Ascending aorta (tissue), 2 donors: Measurements from ENCODE around the gene PRPF19. TPM values are rescaled to one million over a fixed set of nuclear protein-coding genes. Genes with fewer than 3 reads are reported as not detected.
A peak's percentile ranks its signal among the peaks of the same experiment; 100 is the strongest.

Experiments
- DNase-seq, 2 donors: peaks; one replicate each; pipeline ENCODE4 v3.0.0-alpha.2; 2019; ENCODE audit warnings: low spot score in 2 of 2
- H3K27ac ChIP-seq, 2 donors: fragments of 200-600 bp; sonication (generic); one replicate each; pipeline ENCODE4 v1.5.1; 2016 to 2017; ENCODE audit warnings: mild to moderate bottlenecking in 1 of 2
- H3K27me3 ChIP-seq: fragments of 200-600 bp; sonication (generic); one replicate; pipeline ENCODE4 v1.5.1; 2017
- H3K36me3 ChIP-seq, 2 donors: fragments of 200-600 bp; sonication (generic); one replicate each; pipeline ENCODE4 v1.5.1; 2016
- H3K4me1 ChIP-seq, 2 donors: fragments of 200-600 bp; sonication (generic); one replicate each; pipeline ENCODE4 v1.5.1; 2016 to 2017; ENCODE audit warnings: mild to moderate bottlenecking in 1 of 2
- H3K4me3 ChIP-seq, 2 donors: fragments of 200-600 bp; sonication (generic); one replicate each; pipeline ENCODE4 v1.5.1; 2016 to 2017; ENCODE audit warnings: mild to moderate bottlenecking in 1 of 2
- H3K9me3 ChIP-seq, 2 donors: fragments of 200-600 bp; sonication (generic); one replicate each; pipeline ENCODE4 v1.5.1; 2016
- intact Hi-C: fragments of 100-400 bp; cut with DNase I; formaldehyde crosslinking; loops from one replicate; pipeline ENCODE4 v1.15.1; 2023
- total RNA-seq: library from RNA; depleted of rRNA; stranded (reverse); fragments of >200 nt; gene quantifications from one replicate; pipeline ENCODE4 v1.1.0, GENCODE V29; 2016
- TF ChIP-seq, protein P1 (sequence below), 3 experiments: fragments of 200-600 bp in 2 of 3; fragments of 450-650 bp in 1 of 3; sonication (generic) in 2 of 3; IDR thresholded peaks; one replicate each; pipeline ENCODE4 v1.5.1; 2016 to 2019; ENCODE audit warnings: antibody characterized with exemption in 3 of 3, mild to moderate bottlenecking in 1 of 3, moderate library complexity in 1 of 3

Gene PRPF19
- total RNA-seq, 1 donor from 2014 or later, result 61.6 TPM

DNA sequence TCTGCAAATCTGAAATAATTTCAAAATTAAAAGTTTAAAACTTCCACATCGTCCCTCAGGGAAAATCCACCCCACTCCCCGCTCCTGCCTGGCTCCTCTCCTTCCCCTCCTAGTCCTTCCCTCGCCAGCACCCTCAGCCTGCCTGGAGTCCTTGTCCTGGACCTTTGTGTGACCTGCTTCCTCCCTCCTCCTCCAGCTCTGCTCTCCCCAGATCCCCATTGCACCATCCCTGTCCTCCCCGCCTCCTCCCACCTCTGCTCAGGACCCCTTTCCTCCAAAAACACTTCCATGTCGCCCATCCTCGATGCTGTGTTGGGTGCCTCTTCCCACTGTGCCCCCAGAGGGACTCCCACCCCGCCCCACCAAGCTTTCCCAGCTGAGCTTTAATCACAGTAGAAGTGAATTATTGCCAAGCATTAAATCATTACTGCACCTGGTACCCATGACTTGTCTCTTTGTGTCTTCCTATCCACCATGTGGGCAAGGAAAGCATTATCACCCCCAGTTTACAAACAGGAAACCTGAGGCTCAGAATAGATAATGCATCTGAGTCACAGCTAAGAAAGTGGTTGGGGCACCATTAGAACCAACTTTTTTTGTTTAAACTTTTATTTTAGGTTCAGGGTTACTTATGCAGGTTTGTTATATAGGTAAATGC lies 41.4 kb downstream of the PRPF19 start:
- no peak overlapping the region for H3K4me3 ChIP-seq
- H3K4me1 ChIP-seq, result no peaks in the 10 kb centered on the region
- no peak overlapping the region for H3K27ac ChIP-seq
- H3K9me3 ChIP-seq, result no peaks in the 10 kb centered on the region
- H3K27me3 ChIP-seq, result no peaks in the 10 kb centered on the region
- peak in 1 of 2 donors; percentile 37 for DNase-seq
- intact Hi-C loops, result no loop called here
- TF ChIP-seq, protein P1, sequence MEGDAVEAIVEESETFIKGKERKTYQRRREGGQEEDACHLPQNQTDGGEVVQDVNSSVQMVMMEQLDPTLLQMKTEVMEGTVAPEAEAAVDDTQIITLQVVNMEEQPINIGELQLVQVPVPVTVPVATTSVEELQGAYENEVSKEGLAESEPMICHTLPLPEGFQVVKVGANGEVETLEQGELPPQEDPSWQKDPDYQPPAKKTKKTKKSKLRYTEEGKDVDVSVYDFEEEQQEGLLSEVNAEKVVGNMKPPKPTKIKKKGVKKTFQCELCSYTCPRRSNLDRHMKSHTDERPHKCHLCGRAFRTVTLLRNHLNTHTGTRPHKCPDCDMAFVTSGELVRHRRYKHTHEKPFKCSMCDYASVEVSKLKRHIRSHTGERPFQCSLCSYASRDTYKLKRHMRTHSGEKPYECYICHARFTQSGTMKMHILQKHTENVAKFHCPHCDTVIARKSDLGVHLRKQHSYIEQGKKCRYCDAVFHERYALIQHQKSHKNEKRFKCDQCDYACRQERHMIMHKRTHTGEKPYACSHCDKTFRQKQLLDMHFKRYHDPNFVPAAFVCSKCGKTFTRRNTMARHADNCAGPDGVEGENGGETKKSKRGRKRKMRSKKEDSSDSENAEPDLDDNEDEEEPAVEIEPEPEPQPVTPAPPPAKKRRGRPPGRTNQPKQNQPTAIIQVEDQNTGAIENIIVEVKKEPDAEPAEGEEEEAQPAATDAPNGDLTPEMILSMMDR (IDR thresholded peaks at IDR 0.05), result no peak
- no peaks in the 10 kb centered on the region for H3K36me3 ChIP-seq

DNA sequence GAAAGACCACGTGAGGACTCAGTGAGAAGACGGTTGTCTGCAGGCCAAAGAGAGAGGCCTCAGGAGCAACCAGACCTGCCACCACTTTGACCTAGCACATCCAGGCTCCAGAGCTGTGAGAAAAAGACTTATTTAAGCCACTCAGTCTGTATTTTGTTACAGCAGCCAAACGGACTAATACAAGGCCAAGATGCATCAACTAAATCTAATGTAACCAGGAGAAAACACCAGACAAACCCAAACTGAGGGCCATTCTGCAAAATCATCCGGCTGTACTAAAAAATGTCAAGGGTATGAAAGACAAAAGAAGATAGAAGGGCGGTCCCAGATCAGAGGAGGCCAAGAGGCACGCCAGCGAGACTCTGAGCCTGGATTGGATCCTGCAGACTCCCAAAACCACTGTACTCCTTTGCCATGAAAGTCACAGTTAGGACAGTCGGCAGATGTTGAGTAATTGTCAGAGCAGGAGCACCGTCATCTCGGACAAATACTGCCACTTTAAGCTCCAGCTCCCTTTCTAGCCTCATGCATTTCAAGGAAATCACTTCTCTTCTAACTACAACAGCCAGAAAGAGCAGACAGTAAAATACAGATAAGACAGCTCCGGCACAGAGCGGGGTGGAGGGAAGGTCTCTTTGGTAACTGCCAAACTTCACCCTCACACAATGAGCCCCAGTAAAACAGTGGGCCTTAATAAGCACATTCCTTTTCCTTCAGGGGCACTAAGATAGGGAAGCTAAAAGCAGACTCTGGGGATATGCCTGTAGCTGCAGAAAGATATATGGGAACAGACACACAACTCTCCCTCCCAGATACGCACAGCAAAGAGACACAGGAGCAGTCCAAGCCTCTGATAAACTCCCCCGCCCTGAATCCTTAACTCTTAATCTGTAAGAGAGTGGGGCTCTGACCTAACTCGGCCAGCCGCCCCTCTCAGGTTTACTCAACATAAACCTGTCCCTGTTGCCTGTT lies 42.5 kb downstream of the PRPF19 start:
- Histone ChIP-seq H3K36me3 (no peaks in the 10 kb centered on the region), H3K27me3 (no peaks in the 10 kb centered on the region), H3K4me1 (no peaks in the 10 kb centered on the region), H3K4me3 (no peak overlapping the region), H3K27ac (no peak overlapping the region), H3K9me3 (no peaks in the 10 kb centered on the region)
- TF ChIP-seq, protein P1 (IDR thresholded peaks at IDR 0.05), result no peak
- intact Hi-C loops, result no loop called here
- DNase-seq, result peak in 1 of 2 donors; percentile 25

DNA sequence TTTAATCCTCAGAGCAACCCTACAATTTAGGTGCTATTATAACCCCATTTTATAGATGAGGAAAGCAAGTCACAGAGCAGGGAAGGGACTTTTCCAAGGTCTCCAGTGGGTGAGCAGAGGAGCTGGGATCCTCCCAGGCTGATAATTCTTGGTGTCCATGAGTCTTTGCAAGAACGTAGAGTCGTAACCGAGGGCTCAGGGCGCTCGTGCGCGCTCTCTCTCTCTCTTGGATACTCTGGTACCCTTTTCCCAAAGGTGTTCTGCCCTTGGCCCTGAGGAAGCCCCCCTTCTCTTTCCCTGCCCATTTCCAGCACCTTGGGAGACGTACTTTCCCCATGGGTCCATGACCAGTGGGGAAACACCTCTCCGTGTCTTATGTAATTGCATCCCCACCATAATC lies 44.2 kb downstream of the PRPF19 start:
- H3K4me3 ChIP-seq, result no peak overlapping the region
- no peak overlapping the region for H3K27ac ChIP-seq
- peak in 1 of 2 donors; percentile 15 for DNase-seq
- H3K36me3 ChIP-seq, result no peaks in the 10 kb centered on the region
- intact Hi-C loops, result no loop called here
- H3K27me3 ChIP-seq, result no peaks in the 10 kb centered on the region
- H3K9me3 ChIP-seq, result no peaks in the 10 kb centered on the region
- TF ChIP-seq, protein P1 (IDR thresholded peaks at IDR 0.05), result no peak
- H3K4me1 ChIP-seq, result no peaks in the 10 kb centered on the region

DNA sequence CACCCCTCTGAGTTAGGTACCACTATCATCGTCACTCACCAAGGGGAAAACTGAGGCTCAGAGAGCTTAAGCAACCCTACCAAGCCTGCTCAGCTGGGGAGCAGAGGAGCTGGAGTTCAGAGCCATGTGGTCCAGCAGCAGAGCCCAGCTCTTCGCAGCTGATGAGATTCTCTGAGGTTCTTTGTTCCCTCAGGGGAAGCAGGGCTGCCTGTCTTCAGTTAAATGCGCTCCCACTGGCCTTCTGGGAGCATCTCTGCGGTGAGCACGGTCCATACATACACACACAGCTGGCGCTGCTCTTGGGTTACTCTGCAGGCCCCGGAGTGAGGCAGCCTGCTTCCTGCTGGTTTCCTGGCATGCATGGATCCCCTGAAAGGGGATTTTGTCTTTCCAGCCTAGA lies 45.4 kb downstream of the PRPF19 start:
- H3K27me3 ChIP-seq, result no peaks in the 10 kb centered on the region
- no peak overlapping the region for H3K27ac ChIP-seq
- TF ChIP-seq, protein P1 (IDR thresholded peaks at IDR 0.05), result no peak
- H3K4me3 ChIP-seq, result no peak overlapping the region
- intact Hi-C loops, result no loop called here
- no peaks in the 10 kb centered on the region for H3K9me3 ChIP-seq
- no peaks in the 10 kb centered on the region for H3K4me1 ChIP-seq
- no peaks in the 10 kb centered on the region for H3K36me3 ChIP-seq
- DNase-seq, result peak in 1 of 2 donors; percentile 30

DNA sequence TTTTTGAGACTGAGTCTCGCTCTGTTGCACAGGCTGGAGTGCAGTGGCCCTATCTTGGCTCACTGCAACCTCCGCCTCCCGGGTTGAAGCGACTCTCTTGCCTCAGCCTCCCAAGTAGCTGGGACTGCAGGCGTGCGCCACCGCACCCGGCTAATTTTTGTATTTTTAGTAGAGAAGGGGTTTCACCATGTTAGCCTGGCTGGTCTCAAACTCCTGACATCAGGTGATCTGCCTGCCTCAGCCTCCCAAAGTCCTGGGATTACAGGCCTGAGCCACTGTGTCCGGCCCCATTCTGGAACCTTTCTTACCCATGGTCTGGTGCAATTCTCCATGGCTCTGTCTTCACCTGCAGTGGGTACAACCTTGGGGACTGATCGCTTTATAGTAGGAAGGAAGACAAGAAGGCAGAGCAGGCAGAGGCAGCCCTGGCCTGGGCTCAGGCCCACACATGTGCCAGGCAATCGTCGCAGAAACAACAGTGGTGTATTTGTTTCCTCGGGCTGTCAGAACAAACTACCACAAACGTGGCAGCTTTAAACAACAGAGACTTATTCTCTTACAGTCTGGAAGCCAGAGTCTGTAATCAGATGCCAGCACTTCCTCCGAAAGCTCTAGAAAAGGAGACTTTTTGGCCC lies 46.7 kb downstream of the PRPF19 start:
- no peaks in the 10 kb centered on the region for H3K27me3 ChIP-seq
- intact Hi-C loops, result no loop called here
- no peak overlapping the region for H3K4me3 ChIP-seq
- DNase-seq, result no peak
- H3K36me3 ChIP-seq, result no peaks in the 10 kb centered on the region
- TF ChIP-seq, protein P1 (IDR thresholded peaks at IDR 0.05), result no peak
- H3K4me1 ChIP-seq, result no peaks in the 10 kb centered on the region
- H3K9me3 ChIP-seq, result no peaks in the 10 kb centered on the region
- no peak overlapping the region for H3K27ac ChIP-seq
